HG02973 (cell line): ENCODE results near the gene PLCG2.
"Not testable (repeated sequence)": the region's sequence is repeated elsewhere in the genome, so short reads cannot be mapped to it uniquely, and the experiment has no call there.

Source experiments
- ATAC-seq: cut with Tn5 transposase; IDR thresholded peaks from one replicate; pipeline ENCODE4 v1.9.1; 2021; ENCODE audit warnings: moderate library complexity; ENCODE audit not compliant: unreplicated experiment

Gene PLCG2

GRCh38 chr16:81778861-81779535 lies at the start of gene PLCG2:
TSS of gene PLCG2 (plus strand) at chr16:81779291. CDS start at chr16:81785990, 6,699 bp downstream.
- ATAC-seq: peak; percentile 88

- ATAC-seq: no peak
Measured at GRCh38 chr16:81729451-81729850, 49.6 kb upstream of the PLCG2 start.

GRCh38 chr16:81730090-81731051 lies 48.7 kb upstream of the PLCG2 start:
- peak; percentile 68 for ATAC-seq

GRCh38 chr16:81731649-81732048 lies 47.4 kb upstream of the PLCG2 start:
- ATAC-seq: no peak

- no peak for ATAC-seq
Measured at GRCh38 chr16:81732699-81733098, 46.4 kb upstream of the PLCG2 start.

GRCh38 chr16:81733295-81733694 lies 45.8 kb upstream of the PLCG2 start:
- ATAC-seq: no peak

- ATAC-seq: no peak
Measured at GRCh38 chr16:81734632-81735434, 44.3 kb upstream of the PLCG2 start.

- ATAC-seq: peak; percentile 56
Measured at GRCh38 chr16:81737885-81738536, 41.1 kb upstream of the PLCG2 start.

- no peak for ATAC-seq
Measured at GRCh38 chr16:81738783-81739496, 40.2 kb upstream of the PLCG2 start.

- ATAC-seq: no peak
Measured at GRCh38 chr16:81739503-81739902, 39.6 kb upstream of the PLCG2 start.

- peak; percentile 69 for ATAC-seq
Measured at GRCh38 chr16:81740169-81740568, 38.9 kb upstream of the PLCG2 start.

- ATAC-seq: not testable (repeated sequence)
Measured at GRCh38 chr16:81741430-81741770, 37.7 kb upstream of the PLCG2 start.

- no peak for ATAC-seq
Measured at GRCh38 chr16:81744385-81744784, 34.7 kb upstream of the PLCG2 start.

GRCh38 chr16:81744911-81745310 lies 34.2 kb upstream of the PLCG2 start:
- no peak for ATAC-seq

GRCh38 chr16:81745704-81746558 lies 33.2 kb upstream of the PLCG2 start:
- ATAC-seq: peak; percentile 63

- ATAC-seq: no peak
Measured at GRCh38 chr16:81746566-81746965, 32.5 kb upstream of the PLCG2 start.

- no peak for ATAC-seq
Measured at GRCh38 chr16:81748476-81749198, 30.5 kb upstream of the PLCG2 start.

- peak; percentile 88 for ATAC-seq
Measured at GRCh38 chr16:81752225-81752875, 26.7 kb upstream of the PLCG2 start.
